Right lobe of liver (tissue), 6 donors: ENCODE measurements around the gene TECTA. TPM values are rescaled to one million over a fixed set of nuclear protein-coding genes. Genes with fewer than 3 reads are reported as not detected.
A peak's percentile ranks its signal among the peaks of the same experiment; 100 is the strongest.

Experiments
- ATAC-seq, 4 donors: fragments of 200-7000 bp; cut with Tn5 transposase; one replicate each; pipeline ENCODE4 v1.9.1; 2020; ENCODE audit warnings: mild to moderate bottlenecking in 4 of 4, moderate library complexity in 4 of 4
- DNase-seq, 3 donors: peaks; one replicate each; pipeline ENCODE4 v3.0.0-alpha.2; 2020
- H3K27ac ChIP-seq, 3 donors: fragments of 200-600 bp; one replicate each; pipeline ENCODE4 v1.8.0; 2022
- H3K27me3 ChIP-seq, 2 donors: fragments of 200-600 bp; one replicate each; pipeline ENCODE4 v1.8.0; 2022
- H3K36me3 ChIP-seq, 4 donors: fragments of 200-600 bp; sonication (generic) in 1 of 4; one replicate each; pipeline versions ENCODE4 v1.5.1 to v1.8.0; 2017 to 2022; ENCODE audit warnings: control low read depth in 1 of 4
- H3K4me1 ChIP-seq, 4 donors: fragments of 200-600 bp; sonication (generic) in 1 of 4; one replicate each; pipeline versions ENCODE4 v1.5.1 to v1.8.0; 2017 to 2022; ENCODE audit warnings: control low read depth in 1 of 4
- H3K4me3 ChIP-seq, 3 donors: fragments of 200-600 bp; one replicate each; pipeline ENCODE4 v1.8.0; 2022
- H3K9me3 ChIP-seq, 4 donors: fragments of 200-600 bp; sonication (generic) in 1 of 4; one replicate each; pipeline versions ENCODE4 v1.5.1 to v1.8.0; 2017 to 2022; ENCODE audit warnings: control low read depth in 1 of 4
- CTCF ChIP-seq, 4 donors: fragments of 200-600 bp in 3 of 4; fragments of 450-650 bp in 1 of 4; IDR thresholded peaks; one replicate each; pipeline versions ENCODE4 v1.5.1 to v1.8.0; 2016 to 2022; ENCODE audit warnings: antibody characterized with exemption in 4 of 4, mild to moderate bottlenecking in 2 of 4
- POLR2A ChIP-seq: fragments of 450-650 bp; IDR thresholded peaks from one replicate; pipeline ENCODE4 v1.6.1; 2017; ENCODE audit warnings: antibody characterized with exemption, mild to moderate bottlenecking
- WGBS: methylation state at CpG from one replicate; pipeline ENCODE4 v1.1.6; 2018; ENCODE audit warnings: low coverage, low lambda C conversion rate; ENCODE audit not compliant: insufficient coverage; ENCODE audit errors: missing lambda C conversion rate; 5-methylcytosine and 5-hydroxymethylcytosine counted together
- intact Hi-C, 2 donors: fragments of 100-400 bp; cut with DNase I; formaldehyde crosslinking; loops; one replicate each; pipeline versions ENCODE4 v1.11.2 to v1.14.1; 2022
- total RNA-seq, 6 experiments: library from RNA; depleted of rRNA in 2 of 6; stranded (reverse); fragments of >200 nt in 2 of 6; fragmentation: NEBNext Ultra II Directional in 3 of 6; extraction: Animal tissue kit (Norgen Biotek cat#: 25700) in 3 of 6; gene quantifications; one replicate each; pipeline versions ENCODE4 v1.1.0 to v1.2.4, GENCODE V29; 2016 to 2023
- donor health status: DM: no; HTN: yes; CAD: no.
- donor health status: DM: no; HTN: no; CAD: no.
- donor health status: DM: no; HTN: no; CAD: no.
- donor health status: DM: no; HTN: yes; CAD: no.
- donor health status: DM: no; HTN: yes; CAD: no.

Gene TECTA
- total RNA-seq, 6 experiments from 2014 or later: 0.24 to 1.2 (median 0.52) TPM

DNA sequence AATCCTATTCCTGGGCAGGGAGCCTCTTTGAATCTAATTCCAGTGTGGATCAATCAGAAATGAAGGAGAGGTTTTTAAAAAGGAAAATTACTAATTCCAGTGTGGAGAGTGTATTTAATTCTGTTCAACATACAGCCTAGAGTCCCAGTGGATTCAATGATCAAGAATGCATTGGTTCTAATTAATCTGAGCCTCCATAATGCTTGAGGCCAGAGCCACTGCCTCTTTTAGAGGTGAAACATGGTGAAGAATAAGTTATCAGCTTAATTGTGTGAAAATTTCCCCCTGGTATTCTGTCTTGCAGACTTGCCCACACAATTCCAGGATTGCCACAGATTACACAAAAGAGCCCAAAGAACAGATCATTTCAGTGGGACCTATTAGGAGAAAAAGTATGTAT is 87.7 kb downstream of the TECTA start:
- Histone ChIP-seq H3K27ac (no peak overlapping the region), H3K36me3 (no peaks in the 10 kb centered on the region), H3K9me3 (no peaks in the 10 kb centered on the region), H3K4me3 (no peak overlapping the region), H3K27me3 (no peaks in the 10 kb centered on the region), H3K4me1 (no peaks in the 10 kb centered on the region)
- ATAC-seq (no peak), DNase-seq (no peak)
- intact Hi-C loops: no loop called here
- TF ChIP-seq CTCF (IDR thresholded peaks at IDR 0.05): no peak
- TF ChIP-seq POLR2A: no peak

DNA sequence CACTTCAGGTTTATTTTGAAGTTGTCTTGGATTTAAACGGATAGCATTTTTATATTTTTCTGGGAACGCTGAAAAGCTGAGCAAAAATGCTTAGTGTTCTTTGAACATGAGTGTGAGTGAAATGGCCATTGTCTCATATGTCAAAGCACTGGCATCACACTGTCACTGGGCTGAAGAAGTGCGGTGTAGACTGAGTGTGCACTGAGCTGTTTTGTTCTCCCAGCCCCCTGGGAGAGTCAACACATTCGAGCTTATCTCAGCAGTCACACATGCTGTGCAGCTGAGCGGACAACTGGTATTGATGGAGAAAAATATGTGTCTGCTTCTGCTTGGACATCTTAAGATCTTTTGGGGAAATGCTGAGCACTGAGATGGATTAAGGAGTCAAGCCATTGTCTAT is 90.8 kb downstream of the TECTA start:
- H3K9me3 ChIP-seq: no peaks in the 10 kb centered on the region
- 90% methylated on average over 3 of the region's 5 CpGs for WGBS

GRCh38 chr11:121194731-121195596 is 93.9 kb downstream of the TECTA start:
- Histone ChIP-seq H3K36me3 (no peaks in the 10 kb centered on the region), H3K27ac (no peak overlapping the region), H3K4me1 (peaks cover 0 to 9% (median 0%) of the 10 kb centered on the region in 4 donors), H3K4me3 (peak overlapping the region in 1 of 3 donors; percentile 10), H3K27me3 (no peaks in the 10 kb centered on the region), H3K9me3 (no peaks in the 10 kb centered on the region)
- ATAC-seq (peak; percentile 88 to 92 (median 89)), DNase-seq (peak in 1 of 3 donors; percentile 65)
- WGBS: 10% methylated on average over 13 of the region's 13 CpGs
- no peak for TF ChIP-seq POLR2A
- TF ChIP-seq CTCF (IDR thresholded peaks at IDR 0.05): peak; percentile 78 to 91 (median 83)
- intact Hi-C loops: no loop called here

More for the DNA sequence above, 90.8 kb downstream of the TECTA start:
- Histone ChIP-seq H3K27ac (no peak overlapping the region), H3K27me3 (no peaks in the 10 kb centered on the region), H3K36me3 (no peaks in the 10 kb centered on the region), H3K4me1 (no peaks in the 10 kb centered on the region), H3K4me3 (no peak overlapping the region)
- DNase-seq (no peak), ATAC-seq (no peak)
- intact Hi-C loops: no loop called here
- TF ChIP-seq CTCF (IDR thresholded peaks at IDR 0.05): no peak
- TF ChIP-seq POLR2A: no peak

GRCh38 chr11:121198491-121198890 is 97.4 kb downstream of the TECTA start:
- intact Hi-C loops: no loop called here
- Histone ChIP-seq H3K4me3 (no peak overlapping the region), H3K36me3 (no peaks in the 10 kb centered on the region), H3K9me3 (no peaks in the 10 kb centered on the region), H3K4me1 (peaks cover 0 to 9% (median 0%) of the 10 kb centered on the region in 4 donors), H3K27ac (no peak overlapping the region), H3K27me3 (no peaks in the 10 kb centered on the region)
- ATAC-seq: no peak
- DNase-seq: no peak
- TF ChIP-seq POLR2A (no peak), CTCF (IDR thresholded peaks at IDR 0.05) (no peak)
- 82% methylated on average over 3 of the region's 5 CpGs for WGBS
